HepG2 (cell line): ENCODE measurements around the gene PIRT. TPM values are rescaled to one million over a fixed set of nuclear protein-coding genes. Genes with fewer than 3 reads are reported as not detected.

Source experiments
- ATAC-seq: fragments of 200-7000 bp; cut with Tn5 transposase; 3 replicates; pipeline ENCODE4 v1.9.1; 2020; ENCODE audit warnings: mild to moderate bottlenecking, moderate library complexity
- BruUV-seq: library from RNA; stranded (reverse); fragments of 400-500 nt; replicated peaks from 2 replicates; lab custom pipeline; 2021; lab: Mats Ljungman, UMichigan
- CTCF ChIA-PET: fragments of 300-600 bp; formaldehyde crosslinking; extraction: SDS; loops from one replicate; lab custom pipeline; 2021; ENCODE audit warnings: low total read pairs, inconsistent platforms, low intra/inter-chr PET ratio; lab: Yijun Ruan, JAX
- POLR2A ChIA-PET: fragments of 350-600 bp; sonication (Branson Sonifier 250); formaldehyde crosslinking; loops from one replicate; lab custom pipeline; 2020; ENCODE audit warnings: antibody characterized with exemption, inconsistent platforms; lab: Yijun Ruan, JAX
- DNase-seq: peaks from one replicate; pipeline ENCODE4 v3.0.0-alpha.2; 2015; ENCODE audit warnings: low spot score
- FAIRE-seq: peaks from 3 replicates; lab custom pipeline; 2011; peaks lifted over from hg19 to GRCh38; lab: Jason Lieb, UNC
- H2AFZ ChIP-seq: one replicate; pipeline ENCODE4 v1.6.1; 2011; ENCODE audit warnings: low read length, inconsistent platforms
- H3K27ac ChIP-seq: fragments of 300-600 bp; 3 replicates; pipeline ENCODE4 v1.8.0; 2011; ENCODE audit warnings: mixed run types, mild to moderate bottlenecking, mixed read lengths, low read length, inconsistent platforms; ENCODE audit not compliant: insufficient read depth; ENCODE audit errors: extremely low read length
- H3K27me3 ChIP-seq, 2 experiments: fragments of 200-600 bp in 1 of 2; 2 replicates in 1 of 2; 3 replicates in 1 of 2; pipeline versions ENCODE4 v1.6.0 to v1.8.0; 2011; ENCODE audit warnings: low read length in 2 of 2, mild to moderate bottlenecking in 2 of 2, moderate library complexity in 2 of 2, inconsistent platforms in 1 of 2; ENCODE audit not compliant: insufficient read depth in 2 of 2, control insufficient read depth in 1 of 2
- H3K36me3 ChIP-seq, 2 experiments: fragments of 200-600 bp in 1 of 2; replicated peaks in 1 of 2; 2 replicates in 1 of 2; 3 replicates in 1 of 2; pipeline versions ENCODE4 v1.5.1 to v1.8.0; 2011; ENCODE audit warnings: low read length in 2 of 2, inconsistent platforms in 1 of 2; ENCODE audit not compliant: insufficient read depth in 2 of 2, control insufficient read depth in 1 of 2
- H3K4me1 ChIP-seq: 2 replicates; pipeline ENCODE4 v1.5.1; 2012; ENCODE audit warnings: low read length, inconsistent platforms; ENCODE audit not compliant: insufficient read depth
- H3K4me2 ChIP-seq: 2 replicates; pipeline ENCODE4 v1.6.0; 2011; ENCODE audit warnings: low read depth, low read length, inconsistent platforms
- H3K4me3 ChIP-seq, 3 experiments: fragments of 200-600 bp in 1 of 3; sonication (generic), shearing (Covaris generic) in 1 of 3; replicated peaks in 1 of 3; 2 replicates each; pipeline ENCODE4 v1.5.1; 2011 to 2016; ENCODE audit warnings: low read length in 3 of 3, inconsistent platforms in 2 of 3, low read depth in 2 of 3, mild to moderate bottlenecking in 2 of 3, control low read depth in 1 of 3, mixed read lengths in 1 of 3; ENCODE audit not compliant: insufficient read depth in 1 of 3
- H3K79me2 ChIP-seq: one replicate; pipeline ENCODE4 v1.6.1; 2011; ENCODE audit warnings: low read length, inconsistent platforms; ENCODE audit not compliant: insufficient read depth
- H3K9ac ChIP-seq: 2 replicates; pipeline ENCODE4 v1.6.0; 2011; ENCODE audit warnings: mild to moderate bottlenecking, low read depth, low read length, inconsistent platforms; ENCODE audit not compliant: insufficient read depth
- H3K9me3 ChIP-seq: 2 replicates; pipeline ENCODE4 v1.5.1; 2012; ENCODE audit warnings: mild to moderate bottlenecking, low read length
- H4K20me1 ChIP-seq: 2 replicates; pipeline ENCODE4 v1.6.0; 2011; ENCODE audit warnings: inconsistent platforms, mild to moderate bottlenecking, low read length, moderate library complexity; ENCODE audit not compliant: insufficient read depth
- NFRKB ChIP-seq: fragments of 450-650 bp; IDR thresholded peaks from 2 replicates; pipeline ENCODE4 v1.6.1; 2017
- ZNF530 ChIP-seq: sonication (generic); formaldehyde crosslinking; IDR thresholded peaks from 2 replicates; pipeline ENCODE4 v1.5.0; 2020; ENCODE audit warnings: low read depth, mild to moderate bottlenecking, missing genetic modification reagents
- ZNF800 ChIP-seq: sonication (generic); formaldehyde crosslinking; IDR thresholded peaks from 2 replicates; pipeline ENCODE4 v1.4.0; 2020; ENCODE audit warnings: missing genetic modification reagents
- WGBS: methylation state at CpG from one replicate; pipeline ENCODE4 v1.1.6; 2017; ENCODE audit warnings: low lambda C conversion rate; 5-methylcytosine and 5-hydroxymethylcytosine counted together
- in situ Hi-C: cut with HindIII; loops from 2 replicates; pipeline ENCODE4 v1.10.0; 2017; ENCODE audit warnings: low pct_unique_long_range_greater_than_20kb; ENCODE audit not compliant: extremely low pct_ligation_motif_present
- intact Hi-C: fragments of 100-400 bp; cut with micrococcal nuclease; formaldehyde crosslinking; loops from one replicate; pipeline ENCODE4 v1.10.0; 2022; ENCODE audit not compliant: unreplicated experiment
- polyA plus RNA-seq, 8 experiments: library from polyadenylated mRNA; depleted of rRNA in 3 of 8; stranded (reverse) in 7 of 8; unstranded in 1 of 8; fragments of >200 nt; fragmentation: Illumina TruSeq in 4 of 8; extraction: Trizol in 4 of 8; gene quantifications; 2 replicates each; pipeline versions ENCODE4 v1.2.1 to v1.2.3, GENCODE V29; 2011 to 2016; ENCODE audit warnings: low read depth in 4 of 8, missing spikeins in 1 of 8, mixed read lengths in 1 of 8; ENCODE audit not compliant: insufficient read depth in 1 of 8
- small RNA-seq, 3 experiments: library from RNA; depleted of rRNA; stranded (forward); fragments of <200 nt; gene quantifications; one replicate each; pipeline ENCODE3, GENCODE V24; 2012; ENCODE audit warnings: low read depth in 2 of 3, low replicate concordance in 1 of 3; ENCODE audit not compliant: insufficient read length in 3 of 3, insufficient read depth in 2 of 3
- total RNA-seq, 5 experiments: library from RNA; depleted of rRNA; stranded (reverse); fragments of >200 nt; fragmentation: Illumina TruSeq; extraction: Trizol; gene quantifications; 2 replicates each; pipeline ENCODE4 v1.2.3, GENCODE V29; 2016; ENCODE audit warnings: low read depth in 1 of 5

PIRT gene
- total and polyA plus RNA-seq, 2 of the 13 experiments (the other 11 are each of a cell fraction or from before 2014, with no cell fraction given) = not detected

GRCh38 chr17:10773391-10773790 is 64.5 kb downstream of the PIRT start:
- in situ Hi-C loops = no loop called here
- intact Hi-C loops = loop anchor here (2.0 kb wide), 1 partner anchor 71 kb away; no protein-coding TSS in a partner anchor
- CTCF ChIA-PET = interaction anchor here (1.6 kb wide), 1 partner anchor 72 kb away, joined by 8 read pairs; no protein-coding TSS in a partner anchor

More at GRCh38 chr17:10773391-10773790, 64.5 kb downstream of the PIRT start:
- no peak overlapping the region for H3K27ac ChIP-seq
- POLR2A ChIA-PET = no interaction called here
- peaks cover 27% of the 10 kb centered on the region for H3K4me1 ChIP-seq
- peaks cover 9% of the 10 kb centered on the region for H3K9me3 ChIP-seq
- H3K27me3 ChIP-seq = no peaks in the 10 kb centered on the region
- no TSS peak for BruUV-seq
- TF ChIP-seq ZNF530 (no peak), ZNF800 (CRISPR knock-in tag) (no peak), NFRKB (no peak)
- no peak for FAIRE-seq
- H3K4me2 ChIP-seq = no peak overlapping the region
- H3K79me2 ChIP-seq = no peaks in the 10 kb centered on the region
- no peak overlapping the region for H3K4me3 ChIP-seq
- H2AFZ ChIP-seq = no peak overlapping the region
- H3K36me3 ChIP-seq = no peaks in the 10 kb centered on the region
- H4K20me1 ChIP-seq = no peaks in the 10 kb centered on the region
- no peak for ATAC-seq
- no peak for DNase-seq
- 61% methylated on average over 2 of the region's 2 CpGs for WGBS
- no peak overlapping the region for H3K9ac ChIP-seq

Small RNA genes within 50 kb of the gene (small RNA-seq; reads per million reads assigned to genes)
- 0 reads per million in 3 experiments for gene AC015908.2
- 0 reads per million in 3 experiments for gene RNU6-1065P
- 0 reads per million in 3 experiments for gene TMEM238L

Other genes starting within 250 kb of the PIRT start
- gene MYH3, start 180.8 kb downstream of the PIRT start, total RNA-seq (2016; rRNA removed; fragmentation: Illumina TruSeq; extraction: Trizol) = 1.6 and 4.5 TPM in 2 replicates
- gene MYH3, start 180.8 kb downstream of the PIRT start, polyA plus RNA-seq (2011; rRNA removed) = 2.5 and 4.3 TPM in 2 replicates
- gene SCO1, start 140.6 kb downstream of the PIRT start, total RNA-seq (2016; rRNA removed; fragmentation: Illumina TruSeq; extraction: Trizol) = 50.3 and 69.5 TPM in 2 replicates
- 11.0 and 11.4 TPM in 2 replicates for gene SCO1, start 140.6 kb downstream of the PIRT start, polyA plus RNA-seq (2011; rRNA removed)
- gene ADPRM, start 140.5 kb downstream of the PIRT start, total RNA-seq (2016; rRNA removed; fragmentation: Illumina TruSeq; extraction: Trizol) = 5.6 and 5.9 TPM in 2 replicates
- gene ADPRM, start 140.5 kb downstream of the PIRT start, polyA plus RNA-seq (2011; rRNA removed) = 7.9 and 10.8 TPM in 2 replicates
- 0.73 and 2.2 TPM in 2 replicates for gene TMEM220, start 108.1 kb downstream of the PIRT start, total RNA-seq (2016; rRNA removed; fragmentation: Illumina TruSeq; extraction: Trizol)
- 1.3 and 1.8 TPM in 2 replicates for gene TMEM220, start 108.1 kb downstream of the PIRT start, polyA plus RNA-seq (2011; rRNA removed)
- gene TMEM238L, start 34.0 kb downstream of the PIRT start, total RNA-seq (2016; rRNA removed; fragmentation: Illumina TruSeq; extraction: Trizol) = not detected in 2 replicates
- gene TMEM238L, start 34.0 kb downstream of the PIRT start, polyA plus RNA-seq (2011; rRNA removed) = not detected in 2 replicates